NOMO-1 treated with dmso at 0.1 percent for 144 hours (cell line): ENCODE measurements around the gene ZNF670.
"Not testable (repeated sequence)": the region's sequence is repeated elsewhere in the genome, so short reads cannot be mapped to it uniquely, and the experiment has no call there.

Experiments used
- DNase-seq: peaks from one replicate; lab custom pipeline; 2025; ENCODE audit not compliant: unreplicated experiment; lab: John Stamatoyannopoulos, UW

Gene ZNF670

DNA sequence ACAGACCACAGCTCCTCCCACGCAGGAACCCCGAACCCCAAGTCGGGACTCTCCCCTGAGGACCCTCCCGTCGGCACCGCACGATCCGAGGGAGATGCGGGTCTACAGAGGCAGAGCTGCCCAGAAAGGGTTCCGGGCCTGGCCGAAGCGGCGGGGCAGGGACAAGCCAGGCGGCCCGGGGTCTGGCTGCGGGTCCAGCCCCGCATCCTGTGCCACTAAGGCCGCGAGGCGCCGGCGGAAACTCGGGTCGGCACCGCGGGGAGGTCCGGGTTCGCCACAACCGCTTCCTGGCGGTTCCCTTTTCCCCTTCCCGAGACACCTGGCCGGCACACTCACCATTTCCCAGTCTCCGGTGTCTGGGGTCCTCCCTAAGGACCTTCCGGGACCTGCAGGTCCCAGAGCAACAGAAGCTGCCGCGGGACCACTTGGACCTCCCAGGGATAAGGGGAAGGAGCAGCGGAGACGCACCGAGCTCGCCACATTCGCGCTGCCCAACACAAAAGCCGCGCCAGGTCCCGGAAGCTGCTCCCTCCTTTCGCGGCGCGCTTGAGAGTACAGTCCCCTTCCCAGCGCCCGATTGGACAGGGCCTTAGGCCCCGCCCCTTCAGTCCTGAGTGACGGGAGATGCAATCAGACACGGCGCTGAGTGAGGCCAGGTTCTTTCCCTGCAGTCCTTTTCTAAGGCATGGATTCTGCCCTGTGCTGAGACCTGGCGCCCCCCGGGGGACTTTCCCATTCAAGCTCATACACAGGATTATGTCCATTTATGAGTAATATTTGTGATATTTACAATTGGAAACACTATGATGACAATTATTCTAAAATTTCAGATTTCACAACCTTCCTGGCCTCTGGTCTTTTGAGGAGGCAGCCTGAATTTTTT is at the start of gene ZNF670:
ZNF670 (minus strand) TSS at position 554 of the 883 bp plus-strand sequence; CDS start at position 339, 215 bp downstream.
- peak; percentile 87 for DNase-seq

DNA sequence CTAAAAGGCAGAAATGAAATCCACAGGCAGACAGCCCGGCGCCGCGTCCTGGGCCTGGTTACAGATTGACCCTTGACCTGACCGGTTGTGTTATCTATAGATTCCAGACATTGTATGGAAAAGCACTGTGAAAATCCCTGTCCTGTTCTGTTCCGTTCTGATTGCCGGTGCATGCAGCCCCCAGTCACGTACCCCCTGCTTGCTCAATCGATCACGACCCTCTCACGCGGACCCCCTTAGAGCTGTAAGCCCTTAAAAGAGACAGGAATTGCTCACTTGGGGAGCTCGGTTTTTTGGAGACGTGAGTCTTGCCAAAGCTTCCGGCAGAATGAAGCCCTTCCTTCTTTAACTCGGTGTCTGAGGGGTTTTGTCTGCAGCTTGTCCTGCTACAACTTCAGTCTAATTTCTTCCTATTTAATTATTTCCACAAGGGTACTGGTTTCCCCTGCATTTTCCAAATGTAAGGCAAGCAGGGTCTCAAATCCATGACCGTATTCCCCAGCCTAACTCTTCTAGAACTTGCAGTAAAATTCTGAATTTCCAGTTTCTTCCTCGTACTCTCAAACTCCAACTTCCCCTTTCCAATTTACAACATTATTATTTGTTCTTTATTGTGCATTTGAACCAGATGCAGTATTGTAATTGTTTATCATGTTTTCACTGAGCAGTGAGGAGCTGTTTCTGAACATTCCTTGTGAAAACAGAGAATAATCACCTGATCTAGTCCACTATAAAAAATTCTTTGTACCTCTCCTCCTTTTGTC is 49.1 kb upstream of the ZNF670 start:
- DNase-seq = not testable (repeated sequence)

DNA sequence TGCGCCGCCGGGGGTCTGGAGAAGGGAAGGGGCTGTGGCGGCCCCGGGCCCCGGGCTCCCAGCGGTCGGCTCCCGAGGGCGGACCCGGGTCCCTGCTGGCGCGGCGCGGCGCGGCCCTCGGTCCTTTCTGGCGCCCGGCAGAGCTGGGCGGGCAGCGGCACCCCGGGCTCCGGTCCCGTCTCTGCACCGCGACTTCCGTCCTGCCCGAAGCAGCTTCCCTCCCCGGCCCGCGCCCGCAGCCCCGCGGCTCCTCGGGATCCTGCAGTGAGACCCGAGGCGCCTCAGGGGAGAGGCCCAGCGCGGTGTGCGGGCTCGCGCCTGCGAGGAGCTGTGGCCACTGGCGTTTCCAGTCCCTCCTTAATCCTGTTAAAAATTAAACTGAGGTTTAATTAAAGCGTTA is 48.0 kb upstream of the ZNF670 start:
- not testable (repeated sequence) for DNase-seq

DNA sequence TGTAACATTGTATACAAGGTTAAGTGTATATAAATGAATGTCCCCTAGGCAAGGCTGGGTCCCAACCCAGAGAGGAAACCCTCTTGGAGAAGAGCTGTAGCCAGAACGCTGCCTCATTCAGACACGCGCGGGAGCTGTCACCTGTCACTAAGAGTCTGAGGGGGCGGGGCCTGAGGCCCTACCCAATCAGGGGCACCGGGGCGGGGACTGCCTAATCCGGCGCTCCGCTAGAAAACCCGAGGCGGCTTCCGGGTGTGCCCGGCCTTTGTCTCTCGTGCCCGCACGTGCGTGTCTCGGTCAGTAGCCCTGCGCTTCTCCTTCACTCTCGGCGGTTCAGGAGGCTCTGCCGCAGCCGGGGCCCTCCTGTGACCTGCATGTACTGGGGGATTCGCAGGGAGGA is 47.6 kb upstream of the ZNF670 start:
- DNase-seq = not testable (repeated sequence)

DNA sequence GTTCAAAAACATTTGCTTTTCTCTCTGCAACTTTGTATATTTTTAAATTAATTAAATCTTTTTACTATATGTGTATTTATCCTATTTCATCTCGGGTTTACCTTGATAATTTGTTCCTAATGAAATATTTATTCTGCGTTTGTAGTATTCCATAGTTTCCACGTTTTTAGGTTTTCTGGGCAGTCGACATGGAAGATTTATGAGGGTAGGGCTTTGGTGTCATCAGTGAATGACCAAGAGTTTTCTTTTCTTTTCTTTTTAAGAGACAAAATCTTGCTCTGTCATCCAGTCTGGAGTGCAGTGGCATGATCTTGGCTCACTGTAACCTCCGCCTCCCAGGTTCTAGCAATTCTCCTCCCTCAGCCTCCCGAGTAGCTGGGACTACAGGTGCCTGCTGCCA is 42.8 kb upstream of the ZNF670 start:
- DNase-seq = no peak

DNA sequence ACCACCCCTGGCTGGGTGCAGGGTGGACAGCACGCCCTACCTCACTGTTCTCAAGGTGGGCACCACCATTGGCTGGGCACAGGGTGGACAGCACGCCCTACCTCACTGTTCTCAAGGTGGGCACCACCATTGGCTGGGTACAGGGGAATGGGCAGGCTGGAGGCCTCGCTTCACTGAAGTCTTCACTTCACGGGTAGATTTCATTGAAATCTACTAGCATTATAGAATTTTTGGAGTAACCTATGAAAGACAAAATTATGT is 41.7 kb upstream of the ZNF670 start:
- DNase-seq = not testable (repeated sequence)

DNA sequence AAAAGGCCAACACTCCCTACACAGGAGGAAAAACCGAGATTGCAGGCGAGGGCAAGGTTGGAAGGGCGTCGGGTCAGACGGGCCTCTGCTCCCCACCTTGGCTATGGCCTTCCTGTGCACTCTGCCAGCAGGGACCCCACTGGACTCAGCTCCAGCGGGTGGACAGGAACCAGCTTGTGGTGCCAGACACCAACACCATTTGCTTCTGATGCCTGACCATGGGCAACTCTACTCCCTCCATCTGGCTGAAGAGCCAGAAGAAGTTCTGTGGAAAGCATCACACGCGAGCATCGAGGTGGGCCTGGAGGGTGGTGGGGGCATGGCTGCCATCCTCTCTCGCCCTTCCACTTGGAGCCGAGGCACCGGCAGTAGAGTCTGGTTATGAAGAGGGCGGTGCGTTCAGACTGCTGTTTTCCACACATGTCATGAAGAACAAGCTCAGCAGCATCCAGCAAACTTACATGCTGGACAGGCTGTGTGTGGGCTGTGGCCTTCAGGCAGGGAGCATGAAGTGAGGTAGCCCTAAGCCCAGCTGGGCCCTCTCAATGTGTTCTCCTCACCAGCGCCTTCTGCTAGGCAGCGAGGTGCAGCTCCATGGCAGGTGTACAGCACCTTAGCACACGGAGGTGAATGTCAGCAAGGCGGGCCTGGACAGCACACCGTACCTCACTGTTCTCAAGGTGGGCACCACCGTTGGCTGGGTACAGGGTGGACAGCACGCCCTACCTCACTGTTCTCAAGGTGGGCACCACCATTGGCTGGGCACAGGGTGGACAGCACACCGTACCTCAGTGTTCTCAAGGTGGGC is 41.2 kb upstream of the ZNF670 start:
- DNase-seq = no peak

DNA sequence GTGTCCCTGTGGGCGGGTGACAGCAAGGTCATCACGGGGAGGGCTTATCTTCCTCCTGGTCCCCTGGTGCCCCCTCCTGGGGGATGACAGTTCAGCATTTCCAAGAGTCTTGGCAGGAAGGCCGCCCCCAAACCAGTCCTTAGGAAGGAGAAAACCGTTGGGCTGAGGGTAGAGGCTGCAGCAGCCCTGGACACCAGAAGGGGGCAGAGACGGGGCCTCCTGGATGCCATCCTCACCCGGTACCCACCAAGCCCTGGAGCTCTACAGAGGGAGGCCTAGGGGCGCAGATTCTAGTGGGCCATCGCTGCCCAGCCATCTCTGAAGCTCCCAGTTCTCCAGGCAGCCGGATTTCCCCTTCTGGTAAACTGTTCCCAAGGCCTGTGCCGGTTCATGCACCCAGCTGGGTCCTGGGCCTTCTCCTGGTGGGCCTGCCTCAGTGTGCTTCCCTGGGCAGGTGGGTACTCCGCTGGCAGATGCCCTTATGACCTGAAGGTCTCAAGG is 40.4 kb upstream of the ZNF670 start:
- DNase-seq = no peak

DNA sequence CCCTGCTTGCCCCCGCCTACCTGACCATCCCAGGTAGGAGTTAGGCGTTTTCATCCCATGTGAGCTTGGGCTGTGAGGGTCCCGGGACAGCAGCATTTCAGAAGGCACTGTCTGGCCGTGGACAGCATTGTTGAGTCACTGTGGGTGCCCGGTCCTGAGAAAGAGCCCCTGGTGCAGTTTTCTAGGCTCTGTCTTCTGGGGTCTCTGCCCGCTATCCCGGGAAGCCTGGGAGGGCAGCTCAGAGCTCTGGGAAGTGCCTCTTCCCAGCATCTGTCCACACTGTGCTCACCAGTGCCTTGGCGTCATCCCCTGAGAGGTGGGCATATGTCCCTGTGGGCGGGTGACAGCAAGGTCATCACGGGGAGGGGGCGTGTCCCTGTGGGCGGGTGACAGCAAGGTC is 36.9 kb upstream of the ZNF670 start:
- DNase-seq = no peak

DNA sequence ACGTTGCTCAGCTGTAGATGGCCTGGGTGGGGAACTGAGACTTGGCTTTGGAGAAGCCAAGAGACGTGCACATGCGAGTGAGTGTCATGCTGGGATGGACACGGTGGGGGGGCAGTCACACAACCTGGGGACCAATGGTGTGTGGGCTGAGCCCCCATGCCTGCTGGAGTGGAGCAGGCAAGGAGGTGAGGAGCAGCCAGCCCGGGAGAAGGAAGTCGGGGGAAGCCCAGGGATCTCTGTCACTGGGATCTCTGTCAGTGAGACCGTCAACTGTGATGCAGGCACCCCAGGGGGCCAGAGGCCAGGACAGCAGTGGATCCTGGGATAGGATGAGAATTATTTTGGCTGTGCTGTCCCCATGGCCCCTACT is 36.5 kb upstream of the ZNF670 start:
- no peak for DNase-seq

DNA sequence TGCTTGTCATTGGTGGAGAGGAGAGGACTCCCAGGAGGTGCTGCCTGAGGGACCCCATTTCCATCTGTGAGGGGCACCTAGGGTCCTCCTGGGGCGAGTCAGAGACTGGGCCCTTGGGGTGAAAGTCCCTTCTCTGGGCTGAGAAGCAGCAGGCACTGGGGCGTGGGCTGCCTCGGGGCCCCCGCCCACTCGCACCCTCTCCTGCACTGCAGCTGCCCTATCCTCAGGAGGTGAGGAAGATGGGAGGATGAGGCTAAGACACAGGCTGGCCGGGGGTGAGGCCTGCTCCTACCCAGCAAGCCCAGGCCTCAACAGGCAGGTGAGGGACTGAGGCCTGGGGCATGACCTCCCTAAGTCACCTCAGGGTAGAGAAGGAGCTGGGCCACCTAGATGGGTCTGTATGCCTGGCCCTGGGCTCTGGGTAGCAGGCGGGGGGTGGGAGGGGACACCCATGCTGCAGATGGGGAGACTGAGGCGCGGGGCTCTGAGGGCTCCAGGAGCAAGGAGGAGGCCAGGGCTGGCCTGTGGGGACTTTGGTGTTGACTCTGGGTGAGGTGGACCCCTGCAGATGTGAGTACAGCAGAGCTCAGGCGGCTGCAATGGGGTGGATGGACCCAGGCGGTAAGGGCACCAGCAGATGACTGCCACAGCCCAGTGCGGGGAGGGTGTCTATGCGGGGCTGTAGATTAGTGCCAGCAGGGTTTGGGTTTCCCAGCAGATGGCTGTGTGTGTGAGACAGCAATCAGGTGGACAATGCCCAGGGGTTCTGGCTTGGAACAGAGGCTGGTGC is 35.9 kb upstream of the ZNF670 start:
- DNase-seq = no peak

DNA sequence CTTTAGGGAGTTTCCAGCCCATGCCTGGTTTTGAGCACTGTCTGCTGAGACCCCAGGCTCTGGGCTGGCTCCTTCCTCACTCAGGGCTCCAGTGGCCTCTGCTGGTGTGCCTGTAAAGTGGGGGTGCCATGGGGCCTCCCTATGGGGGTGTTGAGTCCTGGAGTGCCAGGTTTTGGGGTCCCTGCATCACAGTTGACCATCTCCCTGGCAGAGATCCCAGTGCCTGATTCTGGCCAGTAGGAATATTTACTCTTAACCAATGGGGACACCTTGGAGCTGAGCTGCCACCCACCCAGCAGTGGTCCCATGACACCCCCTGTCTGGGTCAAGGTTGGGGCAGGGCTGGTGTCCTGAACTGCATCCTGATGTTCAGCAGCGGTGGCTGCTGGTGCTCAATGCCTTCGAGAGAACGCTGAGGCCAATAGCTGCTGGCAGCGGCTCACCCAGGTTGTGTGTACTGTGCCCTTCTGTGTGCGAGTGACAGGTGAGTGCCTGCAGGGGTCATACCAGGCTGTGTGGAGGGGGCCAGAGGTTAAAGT is 35.2 kb upstream of the ZNF670 start:
- no peak for DNase-seq

DNA sequence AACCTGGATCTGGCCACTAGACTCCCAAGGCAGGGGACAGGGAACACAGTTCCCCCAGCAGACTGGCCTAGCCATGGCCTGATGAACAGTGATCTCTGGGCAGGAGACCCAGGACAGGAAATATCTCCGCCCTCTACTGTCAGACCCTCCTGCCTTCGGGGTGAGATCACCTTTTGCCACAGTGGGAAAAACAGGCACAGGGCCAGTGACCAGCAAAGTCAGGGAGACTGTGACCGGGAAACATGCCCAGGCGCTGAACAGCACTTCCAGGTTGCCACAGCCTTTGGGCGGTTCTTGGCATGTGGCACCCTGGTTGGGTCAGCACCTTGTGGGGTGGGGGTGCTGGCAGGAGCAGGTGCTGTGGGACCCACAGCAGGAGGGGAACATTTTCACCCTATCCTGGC is 34.5 kb upstream of the ZNF670 start:
- DNase-seq = no peak

DNA sequence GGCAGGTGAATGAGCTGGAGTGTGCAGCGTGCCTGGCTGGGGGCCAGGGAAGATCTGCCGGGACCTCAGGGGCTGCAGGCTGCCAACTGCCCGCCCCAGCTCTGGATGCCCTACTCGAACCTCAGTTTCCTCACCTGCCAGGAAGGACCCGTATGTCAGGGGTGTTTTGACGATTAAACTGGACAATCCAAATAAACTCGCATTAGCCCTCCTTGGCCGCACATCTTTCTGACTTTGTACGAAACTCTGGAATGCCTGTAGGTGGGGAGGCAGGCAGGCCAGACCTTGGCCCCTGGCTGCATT is 33.8 kb upstream of the ZNF670 start:
- DNase-seq = no peak

DNA sequence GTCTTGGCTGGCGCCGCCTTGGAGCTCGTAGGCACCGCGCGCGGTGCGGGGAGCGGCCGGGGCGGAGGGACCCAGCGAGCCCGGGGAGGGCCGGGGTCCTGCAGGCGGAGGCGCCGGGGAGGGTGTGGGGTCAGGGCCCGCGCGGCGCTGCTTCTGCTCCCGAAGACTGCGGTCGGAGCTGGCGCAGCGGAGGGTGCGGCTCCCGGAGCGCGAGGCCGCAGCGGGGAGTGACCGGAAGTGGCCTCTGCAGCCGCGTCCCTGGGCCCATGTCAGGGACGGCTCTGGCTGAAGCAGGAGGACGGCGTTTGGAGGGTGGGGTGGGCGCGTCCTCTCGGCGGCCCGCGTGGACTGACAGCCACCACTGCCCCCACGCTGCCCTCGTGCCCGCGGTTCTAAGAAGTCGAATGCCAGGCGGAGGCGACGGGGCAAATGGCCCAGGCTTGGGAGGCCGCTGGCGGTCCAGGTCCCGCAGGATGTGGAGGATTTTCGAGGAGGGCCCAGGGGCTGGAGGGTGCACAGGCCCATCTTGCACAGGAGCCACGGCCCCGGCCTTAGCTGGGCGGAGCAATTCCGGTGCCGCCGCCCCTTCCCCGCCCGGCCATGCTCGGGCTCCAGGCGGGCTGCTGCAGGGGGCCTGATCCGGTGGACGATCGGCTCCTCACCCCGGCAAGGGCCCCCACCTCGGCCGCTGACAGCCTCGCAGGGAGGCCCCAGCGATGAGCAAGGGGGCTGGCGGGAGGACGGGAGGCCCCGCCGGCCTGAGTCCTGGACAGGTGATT is 33.3 kb upstream of the ZNF670 start:
- DNase-seq = no peak

DNA sequence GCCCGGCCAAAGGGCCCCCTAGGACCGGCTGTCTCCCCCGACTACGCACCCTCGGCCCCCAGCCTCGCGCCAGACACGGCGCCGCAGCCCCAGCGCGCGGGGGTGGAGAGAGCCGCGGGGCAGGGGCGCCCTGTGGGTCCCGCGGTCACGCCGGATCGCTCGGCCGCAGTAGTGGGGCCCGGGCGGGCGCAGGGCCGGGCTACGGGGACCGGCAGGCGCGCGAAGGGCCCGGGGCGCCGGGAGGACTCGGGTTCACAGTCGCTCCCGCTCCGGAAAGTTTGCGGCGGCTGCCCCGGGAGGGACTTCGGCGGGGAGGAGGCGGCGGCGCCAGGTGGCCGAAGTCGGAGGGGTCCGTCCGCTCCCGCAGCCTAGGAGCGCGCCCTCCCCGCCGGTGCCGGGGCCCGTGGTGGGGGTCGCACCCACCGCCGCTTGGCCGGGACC is 32.7 kb upstream of the ZNF670 start:
- no peak for DNase-seq

DNA sequence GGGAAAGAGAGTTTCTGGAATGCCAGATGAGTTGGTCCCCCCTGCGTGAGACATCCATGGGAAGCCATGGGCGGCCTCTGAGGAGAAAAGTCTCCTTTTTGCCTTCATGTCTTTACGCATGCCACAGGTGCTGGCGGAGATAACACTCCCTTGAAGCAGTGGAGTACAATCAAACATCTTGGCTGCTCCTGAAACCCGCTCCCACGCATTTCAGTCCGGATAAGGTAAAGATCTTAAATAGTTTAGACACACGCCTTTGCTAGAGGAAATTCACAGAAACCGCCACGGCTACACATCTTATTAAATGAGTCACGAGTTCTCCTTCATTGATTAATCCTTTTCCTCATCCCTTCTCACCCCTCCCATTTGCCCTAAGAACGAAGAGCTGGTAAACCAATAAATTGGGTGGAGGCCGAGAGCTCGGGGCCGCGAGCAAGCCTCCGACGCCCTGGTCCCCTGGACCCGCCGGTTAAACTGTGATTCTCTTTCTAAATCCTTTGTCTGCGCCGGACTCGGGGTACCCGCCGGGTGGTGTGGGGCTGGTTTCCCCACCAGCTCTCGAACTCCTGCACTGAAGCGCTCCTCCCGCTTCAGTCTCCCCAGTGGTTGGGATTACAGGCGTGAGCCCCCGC is 32.1 kb upstream of the ZNF670 start:
- no peak for DNase-seq

DNA sequence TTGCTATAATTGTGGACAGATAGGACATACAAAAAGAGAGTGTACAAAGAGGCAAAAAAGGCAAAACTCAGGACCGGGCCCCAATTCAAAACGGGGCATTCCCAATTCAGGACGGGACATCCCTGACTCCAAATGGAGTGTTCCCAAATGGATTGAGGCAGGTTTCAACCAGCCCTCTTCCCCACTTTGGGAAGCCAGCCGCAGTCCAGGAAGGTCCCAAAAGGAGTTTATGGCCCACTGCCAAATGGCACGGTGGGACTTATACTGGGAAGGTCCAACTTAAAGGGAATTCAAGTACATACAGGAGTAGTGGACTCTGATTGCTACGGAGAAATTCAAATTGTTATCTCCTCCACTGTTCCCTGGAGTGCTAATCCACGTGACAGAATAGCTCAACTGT is 29.1 kb upstream of the ZNF670 start:
- DNase-seq = no peak

DNA sequence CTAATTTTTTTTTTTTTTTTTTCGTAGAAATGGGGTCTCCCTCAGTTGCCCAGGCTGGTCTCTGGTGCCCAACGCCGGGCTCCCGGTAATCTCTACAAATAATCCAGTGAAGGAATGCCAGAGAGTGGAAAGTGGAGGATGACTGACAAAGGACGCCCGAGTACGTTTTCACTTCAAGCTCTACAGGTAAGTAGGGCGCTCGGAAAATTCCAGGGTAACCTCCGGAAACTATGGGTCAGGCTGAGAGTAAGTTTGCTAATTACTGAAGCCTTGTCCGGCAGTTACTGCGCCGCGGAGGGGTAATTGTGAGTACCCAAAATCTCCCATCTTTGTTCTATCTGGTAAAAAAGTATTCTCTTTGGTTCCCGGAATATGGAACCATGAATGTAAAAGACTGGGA is 27.4 kb upstream of the ZNF670 start:
- DNase-seq = no peak
